ENCODE data around the gene SOS1.

The SOS1 gene

DNA sequence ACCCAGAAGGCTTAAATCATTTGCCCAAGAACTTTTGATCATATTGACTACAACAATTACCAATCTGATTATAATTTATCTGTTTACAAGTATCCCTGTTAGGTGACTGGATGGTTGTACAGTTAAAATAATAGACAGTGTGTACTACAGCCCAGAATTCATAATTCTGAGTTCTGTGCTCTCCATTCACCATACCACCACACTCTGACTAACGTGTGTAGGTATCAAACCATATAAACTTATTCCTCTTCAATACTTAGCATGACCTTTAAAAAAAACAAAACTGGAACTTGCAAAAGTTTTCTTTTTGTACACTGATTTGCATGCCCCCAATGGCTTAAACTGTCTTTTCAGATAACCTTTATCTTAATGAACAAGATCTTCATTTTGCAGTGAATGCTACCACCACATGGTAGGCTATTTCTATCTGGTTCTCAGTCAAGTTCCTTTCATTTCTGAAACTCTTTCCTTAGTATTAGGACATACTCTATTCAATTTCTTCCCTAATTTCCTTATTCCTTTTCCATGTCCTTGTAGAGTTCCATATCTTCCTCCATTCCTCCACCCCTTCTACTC lies 50.9 kb downstream of the SOS1 start:
- TF ChIP-seq CTCF (IDR thresholded peaks at IDR 0.05; ENCODE audit: low read depth, low read length, missing control alignments): no peak
- in situ Hi-C loops (cut with HindIII; ENCODE audit: low sequenced_read_pairs): loop anchor here (25.0 kb wide), 1 partner anchor 167 kb away; the partner anchor contains the start of gene CDKL4
- DNase-seq (ENCODE audit: low read depth): no peak
- no peak overlapping the region for H3K4me3 ChIP-seq (ENCODE audit: low read depth, low read length)

GRCh38 chr2:39069136-39069515 lies 51.7 kb downstream of the SOS1 start:
- no peak for DNase-seq (ENCODE audit: low read depth)
- TF ChIP-seq CTCF (IDR thresholded peaks at IDR 0.05; ENCODE audit: low read depth, low read length, missing control alignments): peak; percentile 19
- in situ Hi-C loops (cut with HindIII; ENCODE audit: low sequenced_read_pairs): loop anchor here (25.0 kb wide), 1 partner anchor 168 kb away; the partner anchor contains the start of gene CDKL4
- H3K4me3 ChIP-seq (ENCODE audit: low read depth, low read length): no peak overlapping the region

DNA sequence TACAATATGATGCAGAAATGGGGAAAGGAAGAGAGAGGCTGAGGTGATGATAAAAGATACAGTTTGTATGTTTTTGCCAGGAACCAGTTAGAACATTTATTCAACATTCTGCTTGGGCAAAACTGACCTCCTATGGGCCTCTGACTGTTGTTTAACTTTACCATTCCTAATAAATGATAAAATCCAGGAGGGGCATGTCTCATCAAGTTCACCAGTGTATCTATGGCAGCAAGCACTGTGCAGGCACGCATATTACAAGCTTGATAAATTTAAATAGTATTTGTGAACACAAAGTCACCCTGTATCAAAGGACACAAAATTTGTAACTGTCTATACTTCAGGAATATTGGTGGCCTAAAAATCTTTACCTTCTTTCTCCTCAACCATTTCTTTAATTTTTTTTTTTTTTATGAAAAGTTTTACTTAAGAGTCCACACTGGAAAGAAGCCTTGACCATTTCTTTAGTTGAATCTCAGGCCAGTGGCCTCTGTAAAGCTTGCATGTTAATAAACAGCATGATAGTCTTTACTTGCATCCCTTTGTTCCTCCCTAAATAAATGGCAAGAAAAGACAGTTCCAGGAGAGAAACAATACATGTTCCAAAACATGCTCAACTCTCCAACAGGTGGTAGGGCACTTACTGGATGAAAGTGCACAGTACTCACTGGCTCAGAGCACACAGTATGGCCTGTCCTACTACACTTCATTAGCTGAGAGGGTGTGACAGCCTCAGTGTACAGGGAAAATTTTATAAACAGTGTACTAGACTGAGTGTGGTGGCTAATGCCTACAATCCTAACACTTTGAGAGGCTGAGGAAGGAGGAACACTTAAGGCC lies 52.3 kb downstream of the SOS1 start:
- in situ Hi-C loops (cut with HindIII; ENCODE audit: low sequenced_read_pairs): loop anchor here (25.0 kb wide), 1 partner anchor 169 kb away; the partner anchor contains the start of gene CDKL4
- no peak for DNase-seq (ENCODE audit: low read depth)
- H3K4me3 ChIP-seq (ENCODE audit: low read depth, low read length): no peak overlapping the region
- no peak for TF ChIP-seq CTCF (IDR thresholded peaks at IDR 0.05; ENCODE audit: low read depth, low read length, missing control alignments)

DNA sequence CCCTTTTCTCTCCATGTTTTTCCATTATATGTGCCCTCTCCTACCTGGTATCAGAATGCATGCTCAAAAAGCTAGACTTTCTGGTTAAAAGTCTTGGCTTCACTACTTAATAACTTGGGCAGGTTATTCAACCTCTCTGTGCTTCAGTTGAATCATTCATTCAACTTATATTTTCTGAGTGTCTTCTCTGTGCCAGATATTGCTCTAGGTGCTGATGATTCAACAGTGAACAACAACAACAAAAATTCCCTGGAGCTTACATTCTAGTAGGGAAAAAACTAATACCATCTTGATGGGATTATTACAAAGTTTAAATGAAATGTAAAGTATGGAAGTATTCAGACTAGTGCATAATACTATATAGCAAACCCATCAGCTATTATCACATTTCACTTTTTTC lies 55.2 kb downstream of the SOS1 start:
- no peak overlapping the region for H3K4me3 ChIP-seq (ENCODE audit: low read depth, low read length)
- in situ Hi-C loops (cut with HindIII; ENCODE audit: low sequenced_read_pairs): loop anchor here (25.0 kb wide), 1 partner anchor 172 kb away; the partner anchor contains the start of gene CDKL4
- no peak for DNase-seq (ENCODE audit: low read depth)
- no peak for TF ChIP-seq CTCF (IDR thresholded peaks at IDR 0.05; ENCODE audit: low read depth, low read length, missing control alignments)

DNA sequence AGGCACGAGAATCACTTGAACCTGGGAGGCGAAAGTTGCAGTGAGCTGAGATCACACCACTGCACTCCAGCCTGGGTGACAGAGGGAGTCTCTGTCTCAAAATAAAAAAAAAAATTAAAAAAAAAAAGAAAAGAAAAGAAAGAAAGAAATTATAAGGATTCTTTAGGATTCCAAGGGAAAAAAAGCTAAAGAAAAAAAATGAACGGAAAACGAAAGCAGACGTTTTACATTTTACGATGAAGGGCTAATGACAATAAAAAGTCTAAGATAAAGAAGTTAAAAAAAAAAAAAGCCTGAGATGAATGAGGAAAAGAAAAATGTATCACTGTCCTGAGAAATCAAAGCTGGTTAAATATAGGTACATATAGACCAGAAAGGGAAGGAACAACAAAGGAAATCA lies 58.5 kb downstream of the SOS1 start:
- in situ Hi-C loops (cut with HindIII; ENCODE audit: low sequenced_read_pairs): loop anchor here (25.0 kb wide), 1 partner anchor 175 kb away; the partner anchor contains the start of gene CDKL4
- H3K4me3 ChIP-seq (ENCODE audit: low read depth, low read length): no peak overlapping the region
- no peak for DNase-seq (ENCODE audit: low read depth)
- no peak for TF ChIP-seq CTCF (IDR thresholded peaks at IDR 0.05; ENCODE audit: low read depth, low read length, missing control alignments)

DNA sequence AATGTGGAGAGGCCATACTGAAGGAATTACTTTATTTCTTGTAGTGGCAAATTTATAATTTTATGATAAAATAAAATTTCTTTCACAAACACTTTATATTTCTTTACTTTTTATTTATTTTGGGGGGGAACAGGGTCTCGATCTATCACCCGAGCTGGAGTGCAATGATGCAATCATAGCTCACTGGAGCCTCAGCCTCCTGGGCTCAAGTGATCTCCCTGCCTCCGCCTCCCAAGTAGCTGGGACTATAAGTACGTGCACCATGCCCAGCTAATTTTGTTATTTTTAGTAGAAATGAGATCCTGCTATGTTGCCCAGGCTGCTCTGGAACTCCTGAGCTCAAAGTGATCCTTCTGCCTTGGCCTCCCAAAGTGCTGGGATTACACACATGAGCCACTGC lies 59.6 kb downstream of the SOS1 start:
- DNase-seq (ENCODE audit: low read depth): no peak
- no peak overlapping the region for H3K4me3 ChIP-seq (ENCODE audit: low read depth, low read length)
- no peak for TF ChIP-seq CTCF (IDR thresholded peaks at IDR 0.05; ENCODE audit: low read depth, low read length, missing control alignments)
- in situ Hi-C loops (cut with HindIII; ENCODE audit: low sequenced_read_pairs): loop anchor here (25.0 kb wide), 1 partner anchor 176 kb away; the partner anchor contains the start of gene CDKL4

Measured in astrocyte of the cerebellum (primary cell).